Tibial nerve (tissue), 4 donors: ENCODE data around the gene RHEB. TPM values are rescaled to one million over a fixed set of nuclear protein-coding genes. Genes with fewer than 3 reads are reported as not detected.

Experiments used
- DNase-seq, 2 donors: peaks; one replicate each; pipeline ENCODE4 v3.0.0-alpha.2; 2019; ENCODE audit warnings: low spot score in 2 of 2
- H3K27ac ChIP-seq, 4 donors: fragments of 200-600 bp; sonication (generic) in 3 of 4; one replicate each; pipeline ENCODE4 v1.5.1; 2017 to 2019; ENCODE audit warnings: mild to moderate bottlenecking in 1 of 4
- H3K27me3 ChIP-seq, 2 donors: fragments of 200-600 bp; sonication (generic) in 1 of 2; one replicate each; pipeline versions ENCODE4 v1.5.1 to v1.6.0; 2017 to 2019
- H3K36me3 ChIP-seq, 3 donors: fragments of 200-600 bp; sonication (generic); one replicate each; pipeline ENCODE4 v1.5.1; 2018 to 2019
- H3K4me1 ChIP-seq, 4 donors: fragments of 200-600 bp; sonication (generic) in 3 of 4; one replicate each; pipeline ENCODE4 v1.5.1; 2017 to 2019
- H3K4me3 ChIP-seq, 4 donors: fragments of 200-600 bp; sonication (generic) in 3 of 4; one replicate each; pipeline ENCODE4 v1.5.1; 2017 to 2019; ENCODE audit warnings: mild to moderate bottlenecking in 1 of 4, moderate library complexity in 1 of 4
- H3K9me3 ChIP-seq, 4 donors: fragments of 200-600 bp; sonication (generic) in 3 of 4; one replicate each; pipeline ENCODE4 v1.5.1; 2017 to 2019
- CTCF ChIP-seq, 5 experiments: fragments of 200-600 bp in 3 of 5; fragments of 450-650 bp in 2 of 5; sonication (generic) in 3 of 5; IDR thresholded peaks; one replicate each; pipeline ENCODE4 v1.5.1; 2016 to 2019; ENCODE audit warnings: antibody characterized with exemption in 5 of 5, mild to moderate bottlenecking in 3 of 5, moderate library complexity in 2 of 5
- EP300 ChIP-seq, 2 donors: sonication (generic); formaldehyde crosslinking; IDR thresholded peaks; one replicate each; pipeline ENCODE4 v1.6.1; 2017; ENCODE audit warnings: antibody characterized with exemption in 2 of 2, mild to moderate bottlenecking in 1 of 2
- POLR2A ChIP-seq, 2 donors: fragments of 450-650 bp; IDR thresholded peaks; one replicate each; pipeline ENCODE4 v1.6.1; 2017; ENCODE audit warnings: antibody characterized with exemption in 2 of 2, mild to moderate bottlenecking in 2 of 2, moderate library complexity in 2 of 2
- WGBS, 2 donors: methylation state at CpG; one replicate each; pipeline ENCODE4 v1.1.5; 2018; 5-methylcytosine and 5-hydroxymethylcytosine counted together
- total RNA-seq, 4 donors: library from RNA; depleted of rRNA; stranded (reverse); fragments of >200 nt; gene quantifications; one replicate each; pipeline ENCODE4 v1.1.0, GENCODE V29; 2016

RHEB gene
- total RNA-seq, 4 donors from 2014 or later = 95.4 to 128 (median 103) TPM

DNA sequence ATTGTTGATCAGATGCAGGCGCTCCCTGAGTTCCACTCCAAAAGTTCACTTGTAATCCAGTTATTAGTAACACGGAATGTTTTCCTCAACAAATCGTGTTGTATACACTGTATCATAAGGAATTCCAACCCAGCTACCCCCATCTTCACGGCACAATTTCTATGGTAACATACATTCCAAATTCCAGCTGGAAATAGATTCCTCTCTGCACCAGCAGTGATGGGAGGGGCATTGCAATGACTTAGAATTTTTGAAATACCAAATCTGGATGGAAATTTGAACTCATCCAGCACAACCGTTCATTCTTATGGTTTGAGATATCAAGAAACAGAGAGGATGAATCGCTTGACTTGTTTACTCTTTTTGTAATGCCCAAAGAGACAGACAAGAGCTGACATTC is 38.9 kb upstream of the RHEB start:
- WGBS, 2 donors = 49 to 52% methylated on average over 6 of the region's 6 CpGs
- H3K27ac ChIP-seq = peak overlapping the region in 2 of 4 donors; percentile 18 to 54

DNA sequence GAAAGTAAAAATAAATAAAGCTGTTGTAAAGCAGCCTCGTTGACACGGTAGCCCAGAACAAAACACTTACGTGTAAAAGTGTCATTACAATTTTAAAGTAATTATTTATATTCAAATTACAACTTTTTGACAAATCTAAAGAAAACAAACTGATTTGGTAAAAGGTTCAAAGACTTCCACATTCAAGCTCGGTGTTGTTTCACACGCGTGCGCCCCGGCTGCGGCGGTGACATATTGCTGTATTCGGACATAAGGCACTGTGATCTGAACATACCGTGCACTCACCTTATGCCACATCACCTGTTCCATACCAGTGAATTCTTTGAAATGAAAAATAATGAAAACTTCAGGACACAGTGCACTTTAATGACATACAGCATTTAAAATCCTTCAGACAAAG is 36.9 kb upstream of the RHEB start:
- H3K4me1 ChIP-seq = no peaks in the 10 kb centered on the region
- H3K9me3 ChIP-seq = no peaks in the 10 kb centered on the region
- H3K4me3 ChIP-seq = no peak overlapping the region
- WGBS, 2 donors = 94% methylated on average over 12 of the region's 12 CpGs
- no peak for TF ChIP-seq POLR2A (IDR thresholded peaks at IDR 0.05)
- H3K27ac ChIP-seq = no peak overlapping the region
- peaks cover 0 to 45% (median 7%) of the 10 kb centered on the region in 3 donors for H3K36me3 ChIP-seq
- no peaks in the 10 kb centered on the region for H3K27me3 ChIP-seq
- no peak for DNase-seq

More for the DNA sequence above, 38.9 kb upstream of the RHEB start:
- Histone ChIP-seq H3K27me3 (no peaks in the 10 kb centered on the region), H3K4me3 (no peak overlapping the region), H3K4me1 (no peaks in the 10 kb centered on the region), H3K9me3 (no peaks in the 10 kb centered on the region), H3K36me3 (peaks cover 0 to 65% (median 7%) of the 10 kb centered on the region in 3 donors)
- no peak for DNase-seq
- no peak for TF ChIP-seq POLR2A (IDR thresholded peaks at IDR 0.05)

GRCh38 chr7:151553356-151553755 is 33.7 kb upstream of the RHEB start:
- no peak for TF ChIP-seq EP300 (IDR thresholded peaks at IDR 0.05)
- TF ChIP-seq POLR2A (IDR thresholded peaks at IDR 0.05) = no peak
- no peak for TF ChIP-seq CTCF (IDR thresholded peaks at IDR 0.05)
- no peaks in the 10 kb centered on the region for H3K27me3 ChIP-seq
- no peak overlapping the region for H3K4me3 ChIP-seq
- H3K9me3 ChIP-seq = no peaks in the 10 kb centered on the region
- H3K36me3 ChIP-seq = peaks cover 0 to 16% (median 0%) of the 10 kb centered on the region in 3 donors
- H3K4me1 ChIP-seq = no peaks in the 10 kb centered on the region
- DNase-seq = no peak
- no peak overlapping the region for H3K27ac ChIP-seq
- WGBS, 2 donors = 68 to 70% methylated on average over 15 of the region's 15 CpGs

DNA sequence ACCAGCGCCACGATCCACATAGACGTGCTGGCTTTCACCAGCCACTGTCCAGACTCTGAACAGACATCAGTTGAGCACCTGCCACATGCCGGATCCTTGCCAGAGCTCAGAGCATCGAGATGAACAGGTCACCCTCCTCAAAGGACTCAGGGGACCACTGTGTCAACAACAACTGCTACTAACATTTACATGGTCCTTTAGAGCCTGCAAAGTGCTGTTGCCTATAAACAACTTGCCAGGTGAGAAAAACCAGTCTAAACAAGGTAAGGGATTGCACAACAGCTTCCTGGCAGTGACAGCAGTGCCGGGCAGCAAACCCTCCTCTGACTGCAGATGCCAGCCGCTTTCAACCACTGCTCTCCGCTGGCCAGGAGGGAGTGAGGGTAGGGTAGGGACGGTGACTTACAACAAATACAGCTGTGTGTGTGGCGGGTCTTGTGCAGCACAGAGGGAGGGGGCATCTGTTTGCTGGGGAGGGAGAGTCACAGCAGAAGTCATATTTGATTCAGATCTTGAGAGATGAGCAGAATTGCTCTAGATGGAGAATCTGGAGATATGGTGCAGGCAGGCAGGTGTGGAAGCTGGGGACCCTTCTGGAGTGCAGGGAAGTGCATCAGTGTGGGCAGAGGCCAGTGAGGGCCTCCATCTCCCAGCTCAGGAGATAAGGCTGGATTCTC is 32.8 kb upstream of the RHEB start:
- Histone ChIP-seq H3K4me1 (no peaks in the 10 kb centered on the region), H3K9me3 (no peaks in the 10 kb centered on the region), H3K27me3 (no peaks in the 10 kb centered on the region), H3K36me3 (peaks cover 0 to 10% (median 0%) of the 10 kb centered on the region in 3 donors), H3K27ac (no peak overlapping the region), H3K4me3 (no peak overlapping the region)
- no peak for DNase-seq
- TF ChIP-seq EP300 (IDR thresholded peaks at IDR 0.05) = no peak
- no peak for TF ChIP-seq POLR2A (IDR thresholded peaks at IDR 0.05)
- no peak for TF ChIP-seq CTCF (IDR thresholded peaks at IDR 0.05)
- 53 to 62% methylated on average over 10 of the region's 10 CpGs for WGBS, 2 donors

GRCh38 chr7:151551820-151552219 is 32.1 kb upstream of the RHEB start:
- DNase-seq = no peak
- no peak overlapping the region for H3K4me3 ChIP-seq
- no peaks in the 10 kb centered on the region for H3K27me3 ChIP-seq
- H3K27ac ChIP-seq = no peak overlapping the region
- H3K36me3 ChIP-seq = peaks cover 0 to 4% (median 0%) of the 10 kb centered on the region in 3 donors
- H3K9me3 ChIP-seq = no peaks in the 10 kb centered on the region
- 77 to 79% methylated on average over 7 of the region's 7 CpGs for WGBS, 2 donors
- no peak for TF ChIP-seq CTCF (IDR thresholded peaks at IDR 0.05)
- TF ChIP-seq EP300 (IDR thresholded peaks at IDR 0.05) = no peak
- no peak for TF ChIP-seq POLR2A (IDR thresholded peaks at IDR 0.05)
- no peaks in the 10 kb centered on the region for H3K4me1 ChIP-seq

DNA sequence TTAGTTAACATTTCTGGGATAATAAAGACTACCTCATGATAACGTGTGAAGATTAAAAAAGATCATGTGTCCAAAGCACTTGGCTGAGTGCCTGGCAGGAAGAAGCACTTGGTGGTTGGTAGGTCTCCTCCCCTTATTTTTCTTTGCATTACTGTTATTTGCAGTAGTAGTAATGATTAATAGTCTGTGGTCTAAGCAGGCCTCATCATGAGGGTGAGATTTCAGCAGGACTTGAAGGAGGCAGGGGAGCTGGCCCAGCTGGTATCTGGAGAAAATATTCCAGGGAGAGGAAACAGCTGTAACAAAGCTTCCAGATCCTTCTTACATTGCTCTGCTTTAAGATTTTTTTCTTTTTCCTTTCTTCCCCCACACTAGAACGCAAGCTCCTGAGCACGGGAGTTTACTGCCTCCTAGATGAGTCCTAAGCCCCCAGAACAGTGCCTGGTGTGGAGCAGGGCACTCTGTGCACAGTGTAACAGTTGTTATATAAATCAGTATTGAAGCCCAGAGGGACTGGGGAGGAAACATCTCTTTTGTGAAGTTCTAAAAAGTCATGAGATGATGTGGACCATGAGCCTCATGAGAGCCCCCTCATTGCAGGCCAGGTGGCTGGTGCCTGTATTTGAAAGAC is 31.1 kb upstream of the RHEB start:
- WGBS, 2 donors = 28 to 41% methylated on average over 3 of the region's 3 CpGs
- Histone ChIP-seq H3K27me3 (no peaks in the 10 kb centered on the region), H3K36me3 (no peaks in the 10 kb centered on the region), H3K4me3 (no peak overlapping the region), H3K9me3 (no peaks in the 10 kb centered on the region), H3K4me1 (no peaks in the 10 kb centered on the region), H3K27ac (no peak overlapping the region)
- DNase-seq = no peak
- no peak for TF ChIP-seq POLR2A (IDR thresholded peaks at IDR 0.05)
- TF ChIP-seq EP300 (IDR thresholded peaks at IDR 0.05) = no peak
- TF ChIP-seq CTCF (IDR thresholded peaks at IDR 0.05) = no peak
